ENCODE data around the gene TRMT10C.
"Not testable (repeated sequence)": the region's sequence is repeated elsewhere in the genome, so short reads cannot be mapped to it uniquely, and the experiment has no call there.

The TRMT10C gene

GRCh38 chr3:101548527-101549105, 13.1 kb upstream of the TRMT10C start:
- no peak for DNase-seq (ENCODE audit: low read depth in 3 of 3)

DNA sequence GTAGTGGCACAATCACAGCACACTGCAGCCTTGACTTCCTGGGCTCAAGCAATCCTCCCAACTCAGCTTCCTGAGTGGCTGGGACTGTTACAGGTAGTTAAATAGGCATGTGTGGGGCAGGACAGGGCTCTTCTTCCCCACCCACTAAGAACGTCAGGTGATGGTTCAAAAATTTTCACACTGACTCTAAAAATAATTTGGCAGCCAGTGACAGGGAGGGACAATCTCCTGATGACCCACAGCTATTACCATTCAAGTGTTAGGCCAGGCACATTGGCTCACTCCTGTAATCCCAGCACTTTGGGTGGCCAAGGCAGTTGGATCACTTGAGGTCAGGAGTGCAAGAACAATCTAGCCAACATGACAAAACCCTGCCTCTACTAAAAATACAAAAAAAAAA, 12.2 kb upstream of the TRMT10C start:
- DNase-seq (ENCODE audit: low read depth in 3 of 3), result no peak

DNA sequence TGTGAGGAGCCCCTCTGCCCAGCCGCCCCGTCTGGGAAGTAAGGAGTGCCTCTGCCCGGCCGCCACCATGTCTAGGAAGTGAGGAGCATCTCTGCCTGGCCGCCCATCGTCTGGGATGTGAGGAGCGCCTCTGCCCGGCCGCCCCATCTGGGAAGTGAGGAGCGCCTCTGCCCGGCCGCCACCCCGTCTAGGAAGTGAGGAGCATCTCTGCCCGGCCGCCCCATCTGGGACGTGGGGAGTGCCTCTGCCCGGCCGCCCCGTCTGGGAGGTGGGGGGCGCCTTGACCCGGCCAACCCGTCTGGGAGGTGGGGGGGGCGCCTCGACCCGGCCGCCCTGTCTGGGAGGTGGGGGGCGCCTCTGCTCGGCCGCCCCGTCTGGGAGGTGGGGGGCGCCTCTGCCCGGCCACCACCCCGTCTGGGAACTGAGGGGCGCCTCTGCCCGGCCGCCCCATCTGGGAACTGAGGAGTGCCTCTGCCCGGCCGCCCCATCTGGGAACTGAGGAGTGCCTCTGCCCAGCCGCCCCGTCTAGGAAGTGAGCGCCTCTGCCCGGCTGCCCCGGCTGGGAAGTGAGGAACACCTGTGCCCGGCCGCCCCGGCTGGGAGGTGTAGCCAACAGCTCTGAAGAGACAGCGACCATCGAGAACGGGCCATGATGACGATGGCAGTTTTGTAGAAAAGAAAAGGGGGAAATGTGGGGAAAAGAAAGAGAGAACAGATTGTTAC, 10.1 kb upstream of the TRMT10C start:
- not testable (repeated sequence) for DNase-seq (ENCODE audit: low read depth in 3 of 3)

GRCh38 chr3:101553381-101553780, 8.3 kb upstream of the TRMT10C start:
- not testable (repeated sequence) for DNase-seq (ENCODE audit: low read depth in 3 of 3)

- no peak for DNase-seq (ENCODE audit: low read depth in 3 of 3)
Observed at GRCh38 chr3:101556064-101556463, 5.6 kb upstream of the TRMT10C start.

GRCh38 chr3:101567528-101568317, 6.1 kb downstream of the TRMT10C start:
- DNase-seq (ENCODE audit: low read depth in 3 of 3), result peak in 2 of 3 experiments; percentile 38 to 47

GRCh38 chr3:101571028-101571895, 9.6 kb downstream of the TRMT10C start:
- no peak for DNase-seq (ENCODE audit: low read depth in 3 of 3)

- DNase-seq (ENCODE audit: low read depth in 3 of 3), result peak; percentile 96 to 99 (median 99)
Observed at GRCh38 chr3:101573449-101574387, 12.1 kb downstream of the TRMT10C start, which contains the start of gene PCNP. Gene PCNP (plus strand): TSS chr3:101574180. CDS start chr3:101574216, 36 bp downstream.

DNA sequence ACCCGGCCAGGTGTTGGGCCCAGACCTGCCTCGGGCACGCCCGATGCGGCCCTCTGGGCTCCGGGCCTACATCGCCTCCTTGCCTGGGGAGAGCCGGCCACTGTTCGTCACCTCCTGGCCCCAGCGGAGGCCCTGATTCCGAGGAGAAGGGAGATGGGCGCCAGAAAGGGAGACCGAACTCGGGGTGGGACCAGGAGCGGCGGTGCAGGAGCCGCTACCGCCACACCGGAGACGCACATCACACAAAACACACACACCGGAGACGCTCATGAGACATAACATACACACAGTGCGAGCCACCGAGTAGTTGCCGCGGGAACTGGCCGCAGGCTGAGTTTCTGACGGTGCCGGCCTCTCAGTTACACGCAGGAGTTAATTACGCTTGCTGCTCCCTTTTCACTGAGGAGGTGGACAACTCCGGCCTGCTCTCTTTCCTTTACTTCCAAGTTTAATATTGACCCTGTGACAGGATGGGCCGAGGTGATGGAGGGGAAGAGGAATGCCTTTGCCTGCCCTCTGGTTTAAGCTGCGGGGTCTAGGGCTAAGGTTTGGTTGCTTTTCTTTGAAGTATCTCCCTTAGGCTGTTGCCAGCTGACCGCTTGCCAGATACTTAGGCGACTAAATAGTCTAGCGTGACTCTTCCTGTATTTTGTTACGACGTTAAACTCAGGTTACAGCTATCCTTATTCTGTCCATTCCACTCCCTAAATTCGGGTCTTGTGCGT, 12.9 kb downstream of the TRMT10C start:
- peak; percentile 15 to 47 (median 22) for DNase-seq (ENCODE audit: low read depth in 3 of 3)

DNA sequence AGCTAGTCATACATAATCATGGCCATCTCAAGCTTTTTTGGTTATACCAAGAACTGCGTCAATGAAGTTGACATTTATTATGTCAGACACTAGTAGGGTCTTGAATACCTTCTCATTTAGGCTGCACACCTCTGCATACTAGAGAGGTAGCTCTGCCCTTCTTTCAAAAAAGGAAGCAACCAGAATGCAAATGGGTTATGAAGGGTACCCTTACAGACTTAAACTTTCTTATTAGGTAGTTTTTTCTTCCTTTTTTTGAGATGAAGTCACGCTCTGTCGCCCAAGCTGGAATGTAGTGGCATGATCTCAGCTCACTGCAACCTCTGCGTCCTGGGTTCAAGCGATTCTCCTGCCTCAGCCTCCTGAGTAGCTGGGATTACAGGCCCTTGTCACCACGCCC, 15.6 kb downstream of the TRMT10C start:
- no peak for DNase-seq (ENCODE audit: low read depth in 3 of 3)

DNA sequence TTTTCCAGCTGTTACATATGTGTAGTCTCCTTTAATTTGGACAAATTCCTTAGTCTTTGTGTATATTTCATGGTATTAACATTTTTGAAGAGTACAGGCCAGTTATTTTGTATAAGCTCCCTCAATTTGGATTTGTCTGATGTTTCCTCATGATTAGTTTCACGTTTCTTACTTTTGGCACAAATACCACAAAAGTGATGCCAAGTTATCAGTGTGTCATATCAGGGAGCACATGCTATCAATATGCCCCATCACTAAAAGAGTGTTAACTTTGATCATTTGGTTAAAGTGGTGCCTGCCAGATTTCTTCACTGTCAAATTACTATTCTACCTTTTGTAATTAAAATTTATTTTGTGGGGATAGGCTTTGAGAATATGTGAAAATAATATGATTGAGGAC, 26.9 kb downstream of the TRMT10C start:
- no peak for DNase-seq (ENCODE audit: low read depth in 3 of 3)

- no peak for DNase-seq (ENCODE audit: low read depth in 3 of 3)
Observed at GRCh38 chr3:101591071-101591470, 29.4 kb downstream of the TRMT10C start.

DNA sequence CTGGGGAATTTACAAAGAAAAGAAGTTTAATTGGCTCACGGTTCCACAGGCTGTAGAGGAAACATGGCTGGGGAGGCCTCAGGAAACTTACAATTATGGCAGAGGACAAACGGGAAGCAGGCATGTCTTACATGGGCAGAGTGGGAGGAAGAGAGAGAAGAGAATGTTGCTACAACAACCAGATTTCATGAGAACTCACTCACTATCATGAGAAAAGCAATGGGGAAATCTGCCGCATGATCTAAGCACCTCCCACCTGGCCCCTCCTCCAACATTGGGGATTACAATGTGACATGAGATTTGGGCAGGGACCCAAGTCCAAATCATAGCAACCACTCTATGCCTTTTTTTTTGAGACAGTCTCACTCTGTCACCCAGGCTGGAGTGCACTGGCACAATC, 41.1 kb downstream of the TRMT10C start:
- no peak for DNase-seq (ENCODE audit: low read depth in 3 of 3)

GRCh38 chr3:101603184-101603583, 41.5 kb downstream of the TRMT10C start:
- no peak for DNase-seq (ENCODE audit: low read depth in 3 of 3)

DNA sequence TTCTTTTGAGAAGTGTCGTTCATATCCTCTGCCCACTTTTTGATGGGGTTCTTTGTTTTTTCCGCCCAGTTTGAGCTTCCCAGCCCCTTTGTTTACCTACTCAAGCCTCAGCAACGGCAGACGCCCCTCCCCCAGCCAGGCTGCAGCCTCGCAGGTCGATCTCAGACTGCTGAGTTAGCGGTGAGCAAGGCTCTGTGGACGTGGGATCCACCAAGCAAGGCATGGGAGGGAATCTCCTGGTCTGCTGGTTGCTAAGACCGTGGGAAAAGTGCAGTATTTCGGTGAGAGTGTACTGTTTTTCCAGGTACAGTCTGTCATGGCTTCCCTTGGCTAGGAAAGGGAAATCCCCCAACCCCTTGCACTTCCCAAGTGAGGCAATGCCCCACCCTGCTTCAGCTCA, 43.7 kb downstream of the TRMT10C start:
- DNase-seq (ENCODE audit: low read depth in 3 of 3), result not testable (repeated sequence)

DNA sequence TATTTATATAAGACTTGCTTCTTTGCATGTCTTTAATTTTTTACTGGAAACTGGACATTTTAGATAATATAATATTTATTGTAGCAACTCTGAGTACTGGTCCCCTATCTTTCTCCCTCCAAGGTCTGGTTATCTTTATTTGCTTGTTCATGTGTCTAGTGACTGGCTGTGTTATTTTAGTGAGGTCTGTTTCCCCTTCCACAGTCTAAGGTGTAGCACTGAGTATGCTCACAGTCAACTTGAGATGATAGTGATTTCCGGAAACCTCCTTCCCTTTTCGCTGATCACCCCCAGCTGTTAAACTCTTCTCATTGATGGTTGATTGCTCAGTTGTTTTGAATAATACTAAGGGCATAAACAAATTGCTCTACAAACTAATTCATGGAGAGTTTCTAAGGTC, 49.4 kb downstream of the TRMT10C start:
- no peak for DNase-seq (ENCODE audit: low read depth in 3 of 3)

DNA sequence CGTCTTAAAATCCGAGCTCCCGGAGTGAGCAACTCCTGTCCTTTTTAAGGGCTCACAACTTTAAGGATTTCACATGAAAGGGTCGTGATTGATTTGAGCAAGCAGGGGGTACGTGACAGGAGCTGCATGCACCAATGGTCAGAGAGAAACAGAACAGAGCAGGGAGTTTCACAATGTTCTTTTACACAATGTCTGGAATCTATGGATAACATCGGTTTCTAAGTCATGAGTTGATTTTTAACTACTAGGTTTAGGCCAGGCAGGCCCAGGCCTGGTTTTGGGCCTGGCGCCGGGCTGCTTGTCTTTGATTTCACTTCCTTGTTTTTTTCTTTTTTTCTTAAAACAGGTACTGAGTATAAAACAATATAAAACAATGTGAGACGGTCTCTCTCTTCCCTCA, 51.3 kb downstream of the TRMT10C start:
- DNase-seq (ENCODE audit: low read depth in 3 of 3), result not testable (repeated sequence)

GRCh38 chr3:101615525-101615924, 53.9 kb downstream of the TRMT10C start:
- no peak for DNase-seq (ENCODE audit: low read depth in 3 of 3)

Data from stimulated activated CD4-positive, alpha-beta T cell treated with anti-CD3 and anti-CD28 coated beads, TNF-alpha, amount 100 ng/mL, for 24 hours (primary cell).